NCI-H345 treated with DMSO at 0.1 percent for 48 hours (cell line): ENCODE data around the gene GALNT17.

Source experiments
- DNase-seq: peaks from one replicate; lab custom pipeline; 2025; ENCODE audit not compliant: unreplicated experiment; lab: John Stamatoyannopoulos, UW

Gene GALNT17

GRCh38 chr7:71278257-71278656 lies 146.3 kb downstream of the GALNT17 start:
- DNase-seq, result no peak

GRCh38 chr7:71281261-71281660 lies 149.3 kb downstream of the GALNT17 start:
- no peak for DNase-seq

- no peak for DNase-seq
Observed at GRCh38 chr7:71283802-71284201, 151.9 kb downstream of the GALNT17 start.

GRCh38 chr7:71285571-71286145 lies 153.7 kb downstream of the GALNT17 start:
- no peak for DNase-seq

GRCh38 chr7:71286336-71286735 lies 154.4 kb downstream of the GALNT17 start:
- no peak for DNase-seq

GRCh38 chr7:71286924-71287323 lies 155.0 kb downstream of the GALNT17 start:
- no peak for DNase-seq

GRCh38 chr7:71290452-71290851 lies 158.5 kb downstream of the GALNT17 start:
- no peak for DNase-seq

GRCh38 chr7:71298378-71298777 lies 166.4 kb downstream of the GALNT17 start:
- no peak for DNase-seq

GRCh38 chr7:71300086-71300485 lies 168.1 kb downstream of the GALNT17 start:
- DNase-seq, result no peak

- DNase-seq, result no peak
Observed at GRCh38 chr7:71300603-71301002, 168.7 kb downstream of the GALNT17 start.

GRCh38 chr7:71301167-71301566 lies 169.2 kb downstream of the GALNT17 start:
- DNase-seq, result no peak

GRCh38 chr7:71303566-71303965 lies 171.6 kb downstream of the GALNT17 start:
- DNase-seq, result no peak

GRCh38 chr7:71308096-71308495 lies 176.2 kb downstream of the GALNT17 start:
- DNase-seq, result no peak

GRCh38 chr7:71311576-71311975 lies 179.6 kb downstream of the GALNT17 start:
- no peak for DNase-seq

GRCh38 chr7:71312755-71313490 lies 181.0 kb downstream of the GALNT17 start:
- DNase-seq, result no peak

GRCh38 chr7:71313553-71313952 lies 181.6 kb downstream of the GALNT17 start:
- no peak for DNase-seq

GRCh38 chr7:71320916-71321315 lies 189.0 kb downstream of the GALNT17 start:
- no peak for DNase-seq

- no peak for DNase-seq
Observed at GRCh38 chr7:71322201-71322600, 190.3 kb downstream of the GALNT17 start.

- no peak for DNase-seq
Observed at GRCh38 chr7:71323726-71324125, 191.8 kb downstream of the GALNT17 start.

GRCh38 chr7:71325151-71325550 lies 193.2 kb downstream of the GALNT17 start:
- DNase-seq, result no peak

GRCh38 chr7:71326595-71326994 lies 194.7 kb downstream of the GALNT17 start:
- DNase-seq, result no peak

- DNase-seq, result no peak
Observed at GRCh38 chr7:71327946-71328345, 196.0 kb downstream of the GALNT17 start.
